ENCODE data around the gene PTH2R. TPM values are rescaled to one million over a fixed set of nuclear protein-coding genes. Genes with fewer than 3 reads are reported as not detected.
A peak's percentile ranks its signal among the peaks of the same experiment; 100 is the strongest.
"Not testable (repeated sequence)": the region's sequence is repeated elsewhere in the genome, so short reads cannot be mapped to it uniquely, and the experiment has no call there.

PTH2R gene
- total RNA-seq, 4 donors from 2014 or later = not detected

- Histone ChIP-seq H3K36me3 (no peaks in the 10 kb centered on the region), H3K4me1 (no peaks in the 10 kb centered on the region), H3K9me3 (peaks cover 0 to 5% (median 0%) of the 10 kb centered on the region in 4 donors), H3K27ac (no peak overlapping the region), H3K4me3 (no peak overlapping the region), H3K27me3 (no peaks in the 10 kb centered on the region)
- DNase-seq = no peak
- TF ChIP-seq CTCF (IDR thresholded peaks at IDR 0.05) = no peak
- no peak for TF ChIP-seq POLR2A (IDR thresholded peaks at IDR 0.05)
Measured at GRCh38 chr2:208491641-208492040, 85.0 kb downstream of the PTH2R start.

- Histone ChIP-seq H3K4me3 (no peak overlapping the region), H3K27ac (no peak overlapping the region), H3K9me3 (peaks cover 0 to 5% (median 0%) of the 10 kb centered on the region in 4 donors), H3K4me1 (no peaks in the 10 kb centered on the region), H3K36me3 (no peaks in the 10 kb centered on the region), H3K27me3 (no peaks in the 10 kb centered on the region)
- no peak for TF ChIP-seq CTCF (IDR thresholded peaks at IDR 0.05)
- no peak for TF ChIP-seq POLR2A (IDR thresholded peaks at IDR 0.05)
- no peak for DNase-seq
Measured at GRCh38 chr2:208492069-208492468, 85.5 kb downstream of the PTH2R start.

- H3K27me3 ChIP-seq = no peaks in the 10 kb centered on the region
- no peak overlapping the region for H3K27ac ChIP-seq
- no peak overlapping the region for H3K4me3 ChIP-seq
- no peak for DNase-seq
- H3K9me3 ChIP-seq = no peaks in the 10 kb centered on the region
- H3K36me3 ChIP-seq = no peaks in the 10 kb centered on the region
- no peaks in the 10 kb centered on the region for H3K4me1 ChIP-seq
- no peak for TF ChIP-seq POLR2A (IDR thresholded peaks at IDR 0.05)
- no peak for TF ChIP-seq CTCF (IDR thresholded peaks at IDR 0.05)
Measured at GRCh38 chr2:208493186-208493585, 86.6 kb downstream of the PTH2R start.

- Histone ChIP-seq H3K4me3 (no peak overlapping the region), H3K4me1 (no peaks in the 10 kb centered on the region), H3K27ac (no peak overlapping the region), H3K36me3 (no peaks in the 10 kb centered on the region), H3K9me3 (no peaks in the 10 kb centered on the region), H3K27me3 (no peaks in the 10 kb centered on the region)
- DNase-seq = no peak
- no peak for TF ChIP-seq POLR2A (IDR thresholded peaks at IDR 0.05)
- no peak for TF ChIP-seq CTCF (IDR thresholded peaks at IDR 0.05)
Measured at GRCh38 chr2:208496129-208496528, 89.5 kb downstream of the PTH2R start.

GRCh38 chr2:208501206-208501605, 94.6 kb downstream of the PTH2R start:
- no peaks in the 10 kb centered on the region for H3K4me1 ChIP-seq
- no peak overlapping the region for H3K4me3 ChIP-seq
- TF ChIP-seq CTCF (IDR thresholded peaks at IDR 0.05) (no peak), POLR2A (IDR thresholded peaks at IDR 0.05) (no peak)
- no peak overlapping the region for H3K27ac ChIP-seq
- no peaks in the 10 kb centered on the region for H3K27me3 ChIP-seq
- no peaks in the 10 kb centered on the region for H3K36me3 ChIP-seq
- no peaks in the 10 kb centered on the region for H3K9me3 ChIP-seq
- peak in 2 of 3 donors; percentile 53 to 62 for DNase-seq

GRCh38 chr2:208502288-208502687, 95.7 kb downstream of the PTH2R start:
- no peak for DNase-seq
- H3K27ac ChIP-seq = no peak overlapping the region
- no peaks in the 10 kb centered on the region for H3K9me3 ChIP-seq
- no peak overlapping the region for H3K4me3 ChIP-seq
- H3K27me3 ChIP-seq = no peaks in the 10 kb centered on the region
- no peaks in the 10 kb centered on the region for H3K36me3 ChIP-seq
- no peak for TF ChIP-seq CTCF (IDR thresholded peaks at IDR 0.05)
- no peak for TF ChIP-seq POLR2A (IDR thresholded peaks at IDR 0.05)
- H3K4me1 ChIP-seq = no peaks in the 10 kb centered on the region

GRCh38 chr2:208505365-208505764, 98.8 kb downstream of the PTH2R start:
- not testable (repeated sequence) for H3K27ac ChIP-seq, H3K9me3 ChIP-seq, H3K4me3 ChIP-seq, H3K27me3 ChIP-seq, H3K4me1 ChIP-seq, H3K36me3 ChIP-seq, DNase-seq

Data from Peyer's patch (tissue), 4 donors.